Small intestine (tissue), 7 donors: Measurements from ENCODE around the gene KLRF1. TPM values are rescaled to one million over a fixed set of nuclear protein-coding genes. Genes with fewer than 3 reads are reported as not detected.

Experiments
- DNase-seq, 2 donors: peaks; one replicate each; pipeline versions ENCODE4 v3.0.0 to v3.0.0-alpha.2; 2013
- FAIRE-seq: peaks from 2 replicates; lab custom pipeline; 2012; peaks lifted over from hg19 to GRCh38; lab: Jason Lieb, UNC
- H3K27ac ChIP-seq, 3 donors: one replicate each; pipeline ENCODE4 v1.5.1; 2013; ENCODE audit warnings: low read length in 2 of 3, mild to moderate bottlenecking in 2 of 3, control low read depth in 1 of 3, inconsistent platforms in 1 of 3, low read depth in 1 of 3, moderate library complexity in 1 of 3
- H3K27me3 ChIP-seq, 3 donors: one replicate each; pipeline ENCODE4 v1.6.1; 2013; ENCODE audit warnings: low read length in 3 of 3, inconsistent platforms in 1 of 3; ENCODE audit not compliant: control insufficient read depth in 3 of 3, insufficient read depth in 3 of 3
- H3K36me3 ChIP-seq, 3 donors: one replicate each; pipeline ENCODE4 v1.6.1; 2013; ENCODE audit warnings: low read length in 3 of 3, inconsistent platforms in 1 of 3, low read depth in 1 of 3, mild to moderate bottlenecking in 1 of 3, moderate library complexity in 1 of 3; ENCODE audit not compliant: control insufficient read depth in 3 of 3, insufficient read depth in 2 of 3
- H3K4me1 ChIP-seq, 3 donors: one replicate each; pipeline ENCODE4 v1.6.1; 2013; ENCODE audit warnings: low read length in 2 of 3, inconsistent platforms in 1 of 3, low read depth in 1 of 3, mild to moderate bottlenecking in 1 of 3, moderate library complexity in 1 of 3; ENCODE audit not compliant: control insufficient read depth in 3 of 3, insufficient read depth in 2 of 3
- H3K4me3 ChIP-seq, 3 donors: one replicate each; pipeline ENCODE4 v1.5.1; 2013; ENCODE audit warnings: low read length in 3 of 3, control low read depth in 1 of 3, inconsistent platforms in 1 of 3, low read depth in 1 of 3, mild to moderate bottlenecking in 1 of 3, moderate library complexity in 1 of 3
- H3K9me3 ChIP-seq, 2 donors: one replicate each; pipeline ENCODE4 v1.6.1; 2013; ENCODE audit warnings: low read depth in 1 of 2, low read length in 1 of 2; ENCODE audit not compliant: control insufficient read depth in 2 of 2, insufficient read depth in 1 of 2
- WGBS, 3 donors: extraction: QIAGEN DNeasy Blood & Tissue Kit; methylation state at CpG; one replicate each; pipeline ENCODE4 v1.1.7; 2013; 5-methylcytosine and 5-hydroxymethylcytosine counted together
- polyA plus RNA-seq, 4 donors: library from polyadenylated mRNA; stranded (reverse) in 3 of 4; unstranded in 1 of 4; fragments of 200-250 nt in 3 of 4; fragments of 120-200 nt in 1 of 4; gene quantifications; one replicate each; pipeline versions ENCODE4 v1.2.1 to v1.2.3, GENCODE V29; 2013
- donor health status: healthy with polysubstance abuse.
- donor health status: control.
- donor health status: control.
- donor health status: Bipolar disorder and iron deficiency.
- donor health status: healthy.

KLRF1 gene
- polyA plus RNA-seq, 4 donors, result 0.24 to 0.47 TPM; not detected in 2

GRCh38 chr12:9792185-9792900 is 34.9 kb upstream of the KLRF1 start:
- Histone ChIP-seq H3K4me3 (no peak overlapping the region), H3K36me3 (no peaks in the 10 kb centered on the region), H3K27me3 (no peaks in the 10 kb centered on the region), H3K27ac (no peak overlapping the region), H3K4me1 (no peaks in the 10 kb centered on the region), H3K9me3 (no peaks in the 10 kb centered on the region)
- DNase-seq (no peak), FAIRE-seq (no peak)
- WGBS, 3 donors, result 20 to 40% (median 30%) methylated on average over 2 of the region's 2 CpGs

- FAIRE-seq (no peak), DNase-seq (no peak)
- Histone ChIP-seq H3K9me3 (no peaks in the 10 kb centered on the region), H3K36me3 (no peaks in the 10 kb centered on the region), H3K4me3 (no peak overlapping the region), H3K4me1 (no peaks in the 10 kb centered on the region), H3K27me3 (no peaks in the 10 kb centered on the region), H3K27ac (no peak overlapping the region)
- 65 to 78% (median 72%) methylated on average over 2 of the region's 2 CpGs for WGBS, 3 donors
These were observed 34.2 kb upstream of the KLRF1 start for GRCh38 chr12:9792961-9793617.

- DNase-seq (peak in 1 of 2 donors; percentile 19), FAIRE-seq (no peak)
- WGBS, 3 donors, result 56 to 73% (median 59%) methylated on average over 8 of the region's 8 CpGs
These were observed 33.4 kb upstream of the KLRF1 start for GRCh38 chr12:9793779-9794395.

GRCh38 chr12:9794484-9795093 is 32.7 kb upstream of the KLRF1 start:
- Histone ChIP-seq H3K4me1 (no peaks in the 10 kb centered on the region), H3K36me3 (no peaks in the 10 kb centered on the region), H3K27ac (peak overlapping the region in 1 of 3 donors; percentile 7), H3K4me3 (no peak overlapping the region), H3K27me3 (no peaks in the 10 kb centered on the region), H3K9me3 (no peaks in the 10 kb centered on the region)
- DNase-seq (no peak), FAIRE-seq (no peak)
- 49 to 59% (median 52%) methylated on average over 2 of the region's 2 CpGs for WGBS, 3 donors

More at GRCh38 chr12:9793779-9794395, 33.4 kb upstream of the KLRF1 start:
- Histone ChIP-seq H3K36me3 (no peaks in the 10 kb centered on the region), H3K4me3 (no peak overlapping the region), H3K27ac (no peak overlapping the region), H3K4me1 (no peaks in the 10 kb centered on the region), H3K27me3 (no peaks in the 10 kb centered on the region), H3K9me3 (no peaks in the 10 kb centered on the region)

- DNase-seq, result no peak
- Histone ChIP-seq H3K9me3 (no peaks in the 10 kb centered on the region), H3K27me3 (no peaks in the 10 kb centered on the region), H3K27ac (no peak overlapping the region), H3K36me3 (no peaks in the 10 kb centered on the region), H3K4me1 (no peaks in the 10 kb centered on the region), H3K4me3 (no peak overlapping the region)
- 80 to 89% (median 82%) methylated on average over 2 of the region's 2 CpGs for WGBS, 3 donors
- no peak for FAIRE-seq
These were observed 31.3 kb upstream of the KLRF1 start for GRCh38 chr12:9795945-9796344.

- Histone ChIP-seq H3K4me1 (no peaks in the 10 kb centered on the region), H3K27ac (no peak overlapping the region), H3K4me3 (no peak overlapping the region), H3K27me3 (no peaks in the 10 kb centered on the region), H3K36me3 (no peaks in the 10 kb centered on the region), H3K9me3 (no peaks in the 10 kb centered on the region)
- 61 to 83% (median 61%) methylated on average over 5 of the region's 5 CpGs for WGBS, 3 donors
- FAIRE-seq (no peak), DNase-seq (no peak)
These were observed 30.9 kb upstream of the KLRF1 start for GRCh38 chr12:9796346-9796745.

GRCh38 chr12:9796971-9797370 is 30.3 kb upstream of the KLRF1 start:
- Histone ChIP-seq H3K4me3 (no peak overlapping the region), H3K27me3 (no peaks in the 10 kb centered on the region), H3K27ac (no peak overlapping the region), H3K36me3 (no peaks in the 10 kb centered on the region), H3K9me3 (no peaks in the 10 kb centered on the region), H3K4me1 (no peaks in the 10 kb centered on the region)
- FAIRE-seq (no peak), DNase-seq (no peak)
- 50 to 69% (median 65%) methylated on average over 7 of the region's 7 CpGs for WGBS, 3 donors
